Neutrophil (primary cell): Measurements from ENCODE around the gene ATG9B.

ENCODE experiments used
- H3K27ac ChIP-seq: fragments of 200-600 bp; sonication (generic); 2 replicates; pipeline ENCODE4 v1.5.1; 2016; ENCODE audit warnings: mild to moderate bottlenecking, moderate library complexity
- H3K27me3 ChIP-seq: fragments of 200-600 bp; sonication (generic); 2 replicates; pipeline ENCODE4 v1.6.0; 2016; ENCODE audit warnings: mild to moderate bottlenecking
- H3K36me3 ChIP-seq: fragments of 200-600 bp; sonication (generic); 2 replicates; pipeline ENCODE4 v1.5.1; 2017
- H3K4me1 ChIP-seq, 2 experiments: fragments of 200-600 bp in 1 of 2; sonication (generic) in 1 of 2; 1 replicate in 1 of 2; 2 replicates in 1 of 2; pipeline versions ENCODE4 v1.5.1 to v1.6.1; 2013 to 2016; ENCODE audit warnings: low read depth in 1 of 2, low read length in 1 of 2, mild to moderate bottlenecking in 1 of 2, moderate library complexity in 1 of 2; ENCODE audit not compliant: control insufficient read depth in 1 of 2, insufficient read depth in 1 of 2
- H3K4me3 ChIP-seq, 2 experiments: fragments of 200-600 bp in 1 of 2; sonication (generic) in 1 of 2; 1 replicate in 1 of 2; 2 replicates in 1 of 2; pipeline ENCODE4 v1.5.1; 2013 to 2016; ENCODE audit warnings: low read depth in 1 of 2, low read length in 1 of 2, mild to moderate bottlenecking in 1 of 2, moderate library complexity in 1 of 2
- H3K9me3 ChIP-seq: fragments of 200-600 bp; sonication (generic); 2 replicates; pipeline ENCODE4 v1.5.1; 2016
- CTCF ChIP-seq: fragments of 200-600 bp; sonication (generic); IDR thresholded peaks from 2 replicates; pipeline ENCODE4 v1.5.1; 2016; ENCODE audit warnings: antibody characterized with exemption

Gene ATG9B

GRCh38 chr7:151051108-151051507 lies 26.8 kb upstream of the ATG9B start:
- no peak overlapping the region for H3K27ac ChIP-seq
- H3K9me3 ChIP-seq, result no peaks in the 10 kb centered on the region
- peaks cover under 1% of the 10 kb centered on the region for H3K36me3 ChIP-seq
- H3K27me3 ChIP-seq, result peaks cover 32% of the 10 kb centered on the region
- H3K4me1 ChIP-seq, result peaks cover 15 to 20% of the 10 kb centered on the region in 2 experiments
- TF ChIP-seq CTCF, result no peak
- H3K4me3 ChIP-seq, result no peak overlapping the region

GRCh38 chr7:151048911-151049463 lies 24.7 kb upstream of the ATG9B start:
- Histone ChIP-seq H3K9me3 (no peaks in the 10 kb centered on the region), H3K4me3 (no peak overlapping the region), H3K4me1 (peaks cover 15 to 20% of the 10 kb centered on the region in 2 experiments), H3K27me3 (peaks cover 32% of the 10 kb centered on the region), H3K36me3 (peaks cover 13% of the 10 kb centered on the region), H3K27ac (no peak overlapping the region)
- no peak for TF ChIP-seq CTCF

DNA sequence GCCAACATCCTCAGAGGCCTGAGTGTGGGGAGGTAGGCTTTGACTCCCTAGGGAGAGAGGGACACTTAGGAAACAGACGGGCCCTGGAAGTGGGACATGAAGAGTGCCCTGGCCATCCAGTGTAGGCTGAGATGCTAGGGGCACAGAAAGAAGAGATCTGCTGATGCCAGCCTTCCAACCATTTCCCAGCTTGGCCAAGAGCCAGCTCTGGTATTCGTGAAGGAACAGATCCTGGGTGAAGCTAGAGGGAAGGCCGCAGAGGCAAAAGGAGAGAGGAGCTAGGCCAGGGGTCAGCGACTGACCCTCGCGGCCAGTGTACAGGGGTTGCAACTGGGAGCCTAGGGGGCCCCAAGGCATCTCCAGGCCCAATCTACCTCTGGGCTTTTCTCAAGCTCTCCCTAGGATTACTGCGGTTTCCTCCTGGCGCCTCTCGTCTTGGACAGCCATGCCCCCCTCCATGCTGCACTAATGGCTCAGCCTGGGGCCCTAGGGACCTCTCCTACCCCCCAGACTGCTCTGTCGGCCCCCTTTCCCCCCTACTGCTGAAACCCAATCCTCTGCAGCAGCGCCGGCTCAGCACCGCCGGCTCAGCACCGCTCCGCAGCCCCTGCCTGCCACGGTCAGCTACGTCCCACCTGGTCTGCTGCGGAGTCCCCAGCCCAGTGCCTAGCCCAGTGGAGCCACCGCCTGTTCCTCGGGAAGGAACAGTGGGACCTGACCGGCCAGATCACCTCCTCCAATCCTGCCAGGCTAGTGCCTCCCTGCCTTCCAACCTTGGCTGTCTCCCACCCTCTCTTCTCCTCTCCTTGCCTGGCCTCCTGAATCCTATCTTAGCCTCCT lies 23.9 kb upstream of the ATG9B start, which contains the start of gene ASIC3:
Gene ASIC3, plus strand, starts transcription at position 556 of the 840 bp plus-strand sequence. CDS start 355 bp downstream, outside the sequence.
- Histone ChIP-seq H3K4me3 (no peak within 1 kb of the TSS), H3K27ac (no peak within 1 kb of the TSS), H3K9me3 (no peaks in the 10 kb centered on the region), H3K27me3 (peaks cover 32% of the 10 kb centered on the region), H3K4me1 (peaks cover 9 to 12% of the 10 kb centered on the region in 2 experiments), H3K36me3 (peaks cover 13% of the 10 kb centered on the region)
- no peak for TF ChIP-seq CTCF

- Histone ChIP-seq H3K9me3 (no peaks in the 10 kb centered on the region), H3K27ac (no peak overlapping the region), H3K36me3 (peaks cover 18% of the 10 kb centered on the region), H3K4me1 (peaks cover 5 to 6% of the 10 kb centered on the region in 2 experiments), H3K4me3 (no peak overlapping the region), H3K27me3 (peaks cover 32% of the 10 kb centered on the region)
- TF ChIP-seq CTCF, result no peak
Observed at GRCh38 chr7:151046603-151047573, 22.6 kb upstream of the ATG9B start.

GRCh38 chr7:151045967-151046366 lies 21.7 kb upstream of the ATG9B start:
- peaks cover 2 to 3% of the 10 kb centered on the region in 2 experiments for H3K4me1 ChIP-seq
- H3K27me3 ChIP-seq, result peaks cover 23% of the 10 kb centered on the region
- no peaks in the 10 kb centered on the region for H3K9me3 ChIP-seq
- no peak overlapping the region for H3K4me3 ChIP-seq
- no peak overlapping the region for H3K27ac ChIP-seq
- peaks cover 18% of the 10 kb centered on the region for H3K36me3 ChIP-seq
- TF ChIP-seq CTCF, result no peak
